GM19035 (cell line): ENCODE measurements around the gene PLEKHN1.

Experiments used
- ATAC-seq: cut with Tn5 transposase; IDR thresholded peaks from one replicate; pipeline ENCODE4 v1.9.1; 2021; ENCODE audit not compliant: unreplicated experiment

PLEKHN1 gene

GRCh38 chr1:1023700-1024099 lies 57.4 kb downstream of the PLEKHN1 start:
- no peak for ATAC-seq

GRCh38 chr1:1024149-1024770 lies 58.0 kb downstream of the PLEKHN1 start:
- no peak for ATAC-seq

GRCh38 chr1:1024771-1025699 lies 58.8 kb downstream of the PLEKHN1 start:
- no peak for ATAC-seq
